Type B pancreatic cell (in vitro differentiated cells): ENCODE measurements around the gene DSEL. TPM values are rescaled to one million over a fixed set of nuclear protein-coding genes. Genes with fewer than 3 reads are reported as not detected.

Experiments used
- DNase-seq: peaks from one replicate; pipeline ENCODE4 v3.0.0; 2021; ENCODE audit warnings: mixed read lengths; ENCODE audit not compliant: unreplicated experiment; ENCODE audit errors: extremely low spot score
- H3K27ac Mint-ChIP-seq: 2 replicates; pipeline ENCODE4 v1.8.0; 2021; ENCODE audit warnings: mild to moderate bottlenecking, mixed read lengths
- H3K27me3 Mint-ChIP-seq: 2 replicates; pipeline ENCODE4 v1.8.0; 2021; ENCODE audit warnings: mixed read lengths
- H3K36me3 Mint-ChIP-seq: 2 replicates; pipeline ENCODE4 v1.8.0; 2021; ENCODE audit warnings: mixed read lengths
- H3K4me1 Mint-ChIP-seq: one replicate; pipeline ENCODE4 v1.8.0; 2021; ENCODE audit warnings: mixed read lengths; ENCODE audit not compliant: unreplicated experiment
- H3K4me3 Mint-ChIP-seq: 2 replicates; pipeline ENCODE4 v1.8.0; 2021; ENCODE audit warnings: mild to moderate bottlenecking, mixed read lengths
- H3K9me3 Mint-ChIP-seq: 2 replicates; pipeline ENCODE4 v1.8.0; 2021; ENCODE audit warnings: mixed read lengths
- CTCF ChIP-seq: fragments of 200-600 bp; sonication (generic); conservative IDR thresholded peaks from 2 replicates; pipeline ENCODE4 v1.5.0; 2021; ENCODE audit warnings: antibody characterized with exemption, mild to moderate bottlenecking
- total RNA-seq: library from RNA; stranded (reverse); gene quantifications from 2 replicates; pipeline ENCODE4 v1.2.1, GENCODE V29; 2021; ENCODE audit warnings: low replicate concordance

DSEL gene
- total RNA-seq, 1 donor from 2014 or later, result 6.9 TPM

- Mint-ChIP-seq H3K27me3 (peaks cover 18% of the 10 kb centered on the region), H3K36me3 (peaks cover 13% of the 10 kb centered on the region), H3K4me1 (peaks cover 33% of the 10 kb centered on the region), H3K9me3 (no peaks in the 10 kb centered on the region), H3K27ac (no peak overlapping the region), H3K4me3 (no peak overlapping the region)
- no peak for TF ChIP-seq CTCF
- DNase-seq, result no peak
Observed at GRCh38 chr18:67513280-67513679, 3.2 kb downstream of the DSEL start.

GRCh38 chr18:67511840-67512239 is 4.7 kb downstream of the DSEL start:
- no peak for DNase-seq
- H3K9me3 Mint-ChIP-seq, result no peaks in the 10 kb centered on the region
- peaks cover 9% of the 10 kb centered on the region for H3K27me3 Mint-ChIP-seq
- no peak for TF ChIP-seq CTCF
- H3K27ac Mint-ChIP-seq, result no peak overlapping the region
- H3K4me3 Mint-ChIP-seq, result no peak overlapping the region
- H3K36me3 Mint-ChIP-seq, result peaks cover 13% of the 10 kb centered on the region
- H3K4me1 Mint-ChIP-seq, result peaks cover 27% of the 10 kb centered on the region

GRCh38 chr18:67510831-67511230 is 5.7 kb downstream of the DSEL start:
- Mint-ChIP-seq H3K36me3 (peaks cover 16% of the 10 kb centered on the region), H3K27ac (no peak overlapping the region), H3K4me1 (peaks cover 25% of the 10 kb centered on the region), H3K9me3 (no peaks in the 10 kb centered on the region), H3K4me3 (peak overlapping the region; percentile 5), H3K27me3 (peaks cover 8% of the 10 kb centered on the region)
- DNase-seq, result no peak
- TF ChIP-seq CTCF, result no peak

- peaks cover 2% of the 10 kb centered on the region for H3K27me3 Mint-ChIP-seq
- DNase-seq, result no peak
- H3K4me3 Mint-ChIP-seq, result peak overlapping the region; percentile 35
- no peak for TF ChIP-seq CTCF
- H3K9me3 Mint-ChIP-seq, result no peaks in the 10 kb centered on the region
- peaks cover 20% of the 10 kb centered on the region for H3K4me1 Mint-ChIP-seq
- H3K27ac Mint-ChIP-seq, result no peak overlapping the region
- H3K36me3 Mint-ChIP-seq, result peaks cover 16% of the 10 kb centered on the region
Observed at GRCh38 chr18:67509741-67510391, 6.7 kb downstream of the DSEL start.

- H3K9me3 Mint-ChIP-seq, result no peaks in the 10 kb centered on the region
- H3K36me3 Mint-ChIP-seq, result peaks cover 12% of the 10 kb centered on the region
- H3K27ac Mint-ChIP-seq, result no peak overlapping the region
- H3K4me3 Mint-ChIP-seq, result no peak overlapping the region
- H3K27me3 Mint-ChIP-seq, result no peaks in the 10 kb centered on the region
- peaks cover 20% of the 10 kb centered on the region for H3K4me1 Mint-ChIP-seq
- DNase-seq, result no peak
- no peak for TF ChIP-seq CTCF
Observed at GRCh38 chr18:67508146-67508545, 8.4 kb downstream of the DSEL start.

GRCh38 chr18:67504739-67505138 is 11.8 kb downstream of the DSEL start:
- peaks cover 3% of the 10 kb centered on the region for H3K36me3 Mint-ChIP-seq
- H3K4me1 Mint-ChIP-seq, result peaks cover 8% of the 10 kb centered on the region
- no peak overlapping the region for H3K4me3 Mint-ChIP-seq
- no peaks in the 10 kb centered on the region for H3K9me3 Mint-ChIP-seq
- TF ChIP-seq CTCF, result no peak
- DNase-seq, result no peak
- H3K27me3 Mint-ChIP-seq, result no peaks in the 10 kb centered on the region
- no peak overlapping the region for H3K27ac Mint-ChIP-seq
